ENCODE measurements around the gene GSTO2.

DNA sequence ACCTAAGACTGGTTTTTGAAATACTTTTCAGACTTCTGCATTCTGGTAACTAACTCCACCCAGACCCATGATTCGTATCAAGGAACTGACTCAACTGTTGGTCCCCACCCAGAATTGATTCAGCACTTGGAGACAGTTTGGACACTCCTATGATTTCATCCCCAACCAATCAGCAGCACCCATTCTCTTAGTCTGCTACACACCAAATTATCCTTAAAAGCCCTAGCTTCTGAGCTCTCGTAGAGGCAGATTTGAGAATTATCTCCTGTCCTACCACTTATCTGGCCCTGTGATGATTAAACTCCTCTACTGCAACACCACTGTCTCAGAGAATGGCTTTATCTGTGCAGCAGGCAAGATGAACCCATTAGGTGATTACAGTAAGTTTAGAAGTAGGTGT lies 22.0 kb upstream of the GSTO2 start:
- TF ChIP-seq, protein P1, sequence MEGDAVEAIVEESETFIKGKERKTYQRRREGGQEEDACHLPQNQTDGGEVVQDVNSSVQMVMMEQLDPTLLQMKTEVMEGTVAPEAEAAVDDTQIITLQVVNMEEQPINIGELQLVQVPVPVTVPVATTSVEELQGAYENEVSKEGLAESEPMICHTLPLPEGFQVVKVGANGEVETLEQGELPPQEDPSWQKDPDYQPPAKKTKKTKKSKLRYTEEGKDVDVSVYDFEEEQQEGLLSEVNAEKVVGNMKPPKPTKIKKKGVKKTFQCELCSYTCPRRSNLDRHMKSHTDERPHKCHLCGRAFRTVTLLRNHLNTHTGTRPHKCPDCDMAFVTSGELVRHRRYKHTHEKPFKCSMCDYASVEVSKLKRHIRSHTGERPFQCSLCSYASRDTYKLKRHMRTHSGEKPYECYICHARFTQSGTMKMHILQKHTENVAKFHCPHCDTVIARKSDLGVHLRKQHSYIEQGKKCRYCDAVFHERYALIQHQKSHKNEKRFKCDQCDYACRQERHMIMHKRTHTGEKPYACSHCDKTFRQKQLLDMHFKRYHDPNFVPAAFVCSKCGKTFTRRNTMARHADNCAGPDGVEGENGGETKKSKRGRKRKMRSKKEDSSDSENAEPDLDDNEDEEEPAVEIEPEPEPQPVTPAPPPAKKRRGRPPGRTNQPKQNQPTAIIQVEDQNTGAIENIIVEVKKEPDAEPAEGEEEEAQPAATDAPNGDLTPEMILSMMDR (IDR thresholded peaks at IDR 0.05; ENCODE audit: poor library complexity), result no peak
- TF ChIP-seq EZH2phosphoT487 (IDR thresholded peaks at IDR 0.05; ENCODE audit: low read depth, severe bottlenecking, unreplicated experiment) (no peak), EZH2 (IDR thresholded peaks at IDR 0.05; ENCODE audit: borderline replicate concordance) (no peak)

All from hepatocyte (in vitro differentiated cells).